ENCODE results near the gene WDR76.
"Not testable (repeated sequence)": the region's sequence is repeated elsewhere in the genome, so short reads cannot be mapped to it uniquely, and the experiment has no call there.

- TF ChIP-seq, protein P1, sequence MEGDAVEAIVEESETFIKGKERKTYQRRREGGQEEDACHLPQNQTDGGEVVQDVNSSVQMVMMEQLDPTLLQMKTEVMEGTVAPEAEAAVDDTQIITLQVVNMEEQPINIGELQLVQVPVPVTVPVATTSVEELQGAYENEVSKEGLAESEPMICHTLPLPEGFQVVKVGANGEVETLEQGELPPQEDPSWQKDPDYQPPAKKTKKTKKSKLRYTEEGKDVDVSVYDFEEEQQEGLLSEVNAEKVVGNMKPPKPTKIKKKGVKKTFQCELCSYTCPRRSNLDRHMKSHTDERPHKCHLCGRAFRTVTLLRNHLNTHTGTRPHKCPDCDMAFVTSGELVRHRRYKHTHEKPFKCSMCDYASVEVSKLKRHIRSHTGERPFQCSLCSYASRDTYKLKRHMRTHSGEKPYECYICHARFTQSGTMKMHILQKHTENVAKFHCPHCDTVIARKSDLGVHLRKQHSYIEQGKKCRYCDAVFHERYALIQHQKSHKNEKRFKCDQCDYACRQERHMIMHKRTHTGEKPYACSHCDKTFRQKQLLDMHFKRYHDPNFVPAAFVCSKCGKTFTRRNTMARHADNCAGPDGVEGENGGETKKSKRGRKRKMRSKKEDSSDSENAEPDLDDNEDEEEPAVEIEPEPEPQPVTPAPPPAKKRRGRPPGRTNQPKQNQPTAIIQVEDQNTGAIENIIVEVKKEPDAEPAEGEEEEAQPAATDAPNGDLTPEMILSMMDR (IDR thresholded peaks at IDR 0.05; ENCODE audit: insufficient read depth, low read depth, low read length), result not testable (repeated sequence)
- TF ChIP-seq EZH2 (IDR thresholded peaks at IDR 0.05; ENCODE audit: insufficient read depth, low read length), result not testable (repeated sequence)
Observed at GRCh38 chr15:43832485-43832884, 5.7 kb downstream of the WDR76 start.
